ENCODE measurements around the gene LSR.

DNA sequence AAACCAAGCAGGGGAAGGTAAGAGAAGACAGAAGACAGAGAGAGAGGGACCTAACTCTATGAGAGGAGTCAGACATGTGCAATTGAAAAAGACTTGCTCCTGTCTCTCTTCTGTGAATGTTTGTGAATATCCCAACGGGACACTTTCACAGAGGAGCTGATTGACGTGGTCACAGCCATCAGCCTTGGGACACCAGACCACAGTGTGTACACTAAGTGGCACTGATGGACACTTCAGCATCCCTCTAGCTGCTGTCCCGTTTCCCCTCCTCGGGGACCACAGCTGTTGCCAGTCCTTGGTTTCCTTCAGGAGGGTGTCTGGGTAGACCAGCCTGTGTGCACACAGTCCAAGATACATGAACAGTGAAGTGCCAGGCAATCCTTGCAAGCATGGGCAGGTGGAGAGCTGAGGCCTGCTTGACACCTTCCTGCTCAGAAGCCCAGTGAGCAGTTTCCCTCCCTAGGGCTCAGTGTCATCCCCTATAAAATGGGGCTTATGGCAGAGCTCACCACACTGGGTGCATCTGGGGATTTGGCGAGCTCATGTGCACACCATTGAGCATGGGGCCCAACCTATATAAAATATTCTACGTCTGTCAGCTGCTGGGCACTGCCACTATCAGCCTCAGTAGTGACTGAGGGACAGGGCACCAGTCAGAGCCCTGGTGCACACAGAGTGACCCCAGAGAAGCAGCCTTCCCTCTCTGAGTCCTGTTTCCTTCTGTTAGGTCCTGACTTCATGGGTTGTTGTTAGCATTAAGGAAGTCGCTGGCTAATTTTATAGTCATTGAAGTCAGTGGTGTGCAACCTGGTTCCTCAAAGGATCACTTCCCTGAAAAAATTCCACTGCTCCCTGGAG is 15.7 kb downstream of the LSR start:
- TF ChIP-seq POLR2AphosphoS5 (IDR thresholded peaks at IDR 0.05) = no peak
- TF ChIP-seq, protein P1, sequence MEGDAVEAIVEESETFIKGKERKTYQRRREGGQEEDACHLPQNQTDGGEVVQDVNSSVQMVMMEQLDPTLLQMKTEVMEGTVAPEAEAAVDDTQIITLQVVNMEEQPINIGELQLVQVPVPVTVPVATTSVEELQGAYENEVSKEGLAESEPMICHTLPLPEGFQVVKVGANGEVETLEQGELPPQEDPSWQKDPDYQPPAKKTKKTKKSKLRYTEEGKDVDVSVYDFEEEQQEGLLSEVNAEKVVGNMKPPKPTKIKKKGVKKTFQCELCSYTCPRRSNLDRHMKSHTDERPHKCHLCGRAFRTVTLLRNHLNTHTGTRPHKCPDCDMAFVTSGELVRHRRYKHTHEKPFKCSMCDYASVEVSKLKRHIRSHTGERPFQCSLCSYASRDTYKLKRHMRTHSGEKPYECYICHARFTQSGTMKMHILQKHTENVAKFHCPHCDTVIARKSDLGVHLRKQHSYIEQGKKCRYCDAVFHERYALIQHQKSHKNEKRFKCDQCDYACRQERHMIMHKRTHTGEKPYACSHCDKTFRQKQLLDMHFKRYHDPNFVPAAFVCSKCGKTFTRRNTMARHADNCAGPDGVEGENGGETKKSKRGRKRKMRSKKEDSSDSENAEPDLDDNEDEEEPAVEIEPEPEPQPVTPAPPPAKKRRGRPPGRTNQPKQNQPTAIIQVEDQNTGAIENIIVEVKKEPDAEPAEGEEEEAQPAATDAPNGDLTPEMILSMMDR (IDR thresholded peaks at IDR 0.05) = no peak

Data from prostate gland (tissue), 2 donors.